GM21528 (cell line): ENCODE measurements around the gene TDRD12.
"Not testable (repeated sequence)": the region's sequence is repeated elsewhere in the genome, so short reads cannot be mapped to it uniquely, and the experiment has no call there.

Experiments
- ATAC-seq: cut with Tn5 transposase; IDR thresholded peaks from one replicate; pipeline ENCODE4 v1.9.1; 2021; ENCODE audit warnings: mild to moderate bottlenecking, moderate library complexity; ENCODE audit not compliant: unreplicated experiment, low FRiP score

Gene TDRD12

DNA sequence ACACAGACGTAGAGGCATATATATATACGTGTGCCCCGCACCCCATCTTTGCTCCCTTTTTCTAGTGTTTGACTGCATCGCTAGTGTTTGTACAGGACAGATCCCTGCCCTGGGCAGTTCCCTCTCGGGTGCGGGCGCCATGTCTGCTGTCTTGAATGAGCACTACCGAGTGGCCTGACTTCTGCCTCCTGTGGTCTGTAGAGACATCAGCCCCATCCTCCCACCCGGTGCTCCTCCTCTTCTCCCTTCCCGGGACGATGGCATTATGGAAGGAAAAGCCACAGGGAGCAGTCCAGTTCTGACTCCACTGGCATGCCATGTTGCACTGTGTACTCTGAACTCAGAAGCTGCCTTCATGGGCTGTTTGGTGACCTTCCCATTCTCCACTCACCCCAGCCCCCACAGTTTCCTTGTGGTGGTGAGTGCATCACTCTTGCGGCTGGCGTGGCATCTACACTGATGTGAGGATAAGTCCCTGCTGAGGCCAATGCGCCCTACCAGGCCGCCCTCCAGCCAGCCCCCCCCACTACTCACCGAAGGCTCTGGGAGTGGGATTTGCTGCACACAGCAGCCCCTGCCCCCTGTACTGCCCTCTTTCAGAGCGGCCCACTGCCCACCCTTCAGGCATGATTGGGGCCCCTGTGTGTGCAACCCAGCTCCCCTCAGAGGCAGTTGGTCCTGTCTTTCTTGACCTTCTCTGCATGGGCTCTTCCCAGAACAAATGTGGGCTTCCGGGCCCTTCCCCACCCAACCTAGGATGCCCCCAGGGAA is 25.2 kb downstream of the TDRD12 start:
- no peak for ATAC-seq

- not testable (repeated sequence) for ATAC-seq
These were observed 26.2 kb downstream of the TDRD12 start for GRCh38 chr19:32745594-32746251.

GRCh38 chr19:32746631-32747196 is 27.1 kb downstream of the TDRD12 start:
- ATAC-seq: not testable (repeated sequence)

DNA sequence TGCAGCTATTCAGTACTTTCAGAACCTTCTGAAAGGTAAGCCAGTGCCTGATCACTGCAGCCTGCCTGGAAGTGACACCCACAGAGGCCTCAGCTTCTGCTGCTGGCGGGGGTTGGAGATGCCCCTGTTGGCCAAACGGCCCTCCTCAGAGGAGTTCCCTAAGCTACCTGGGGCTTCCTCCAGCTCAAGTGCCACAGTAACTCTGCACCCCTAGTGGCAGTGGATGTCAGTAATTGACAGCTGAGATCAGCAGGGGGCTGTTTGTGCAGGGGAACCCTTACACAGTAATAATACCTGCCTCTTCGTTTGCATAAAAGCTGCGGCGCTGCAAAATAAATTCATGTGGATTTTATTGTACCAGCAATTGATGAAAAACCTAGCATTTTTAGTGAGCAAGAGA is 28.9 kb downstream of the TDRD12 start:
- ATAC-seq: no peak

DNA sequence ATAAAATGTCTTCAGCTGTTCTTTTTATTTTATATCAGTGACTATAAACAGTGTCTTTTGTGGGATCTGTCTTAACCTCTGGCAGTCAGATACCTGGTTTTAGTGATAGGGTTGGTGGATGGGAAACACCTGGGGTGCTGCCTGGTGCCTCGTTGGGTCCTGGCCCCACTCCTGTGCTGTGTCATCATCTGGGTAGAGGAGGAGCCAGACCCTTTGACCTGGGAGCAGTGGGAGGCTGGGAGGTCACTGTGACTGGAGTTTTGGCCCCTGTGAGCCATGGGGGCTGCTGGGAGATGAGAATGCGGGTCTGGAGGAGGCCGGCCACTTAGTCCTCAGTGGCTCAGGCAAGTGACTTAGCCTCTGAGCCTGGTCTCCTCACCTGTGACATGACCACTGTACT is 29.4 kb downstream of the TDRD12 start:
- no peak for ATAC-seq

GRCh38 chr19:32749361-32749760 is 29.8 kb downstream of the TDRD12 start:
- no peak for ATAC-seq

DNA sequence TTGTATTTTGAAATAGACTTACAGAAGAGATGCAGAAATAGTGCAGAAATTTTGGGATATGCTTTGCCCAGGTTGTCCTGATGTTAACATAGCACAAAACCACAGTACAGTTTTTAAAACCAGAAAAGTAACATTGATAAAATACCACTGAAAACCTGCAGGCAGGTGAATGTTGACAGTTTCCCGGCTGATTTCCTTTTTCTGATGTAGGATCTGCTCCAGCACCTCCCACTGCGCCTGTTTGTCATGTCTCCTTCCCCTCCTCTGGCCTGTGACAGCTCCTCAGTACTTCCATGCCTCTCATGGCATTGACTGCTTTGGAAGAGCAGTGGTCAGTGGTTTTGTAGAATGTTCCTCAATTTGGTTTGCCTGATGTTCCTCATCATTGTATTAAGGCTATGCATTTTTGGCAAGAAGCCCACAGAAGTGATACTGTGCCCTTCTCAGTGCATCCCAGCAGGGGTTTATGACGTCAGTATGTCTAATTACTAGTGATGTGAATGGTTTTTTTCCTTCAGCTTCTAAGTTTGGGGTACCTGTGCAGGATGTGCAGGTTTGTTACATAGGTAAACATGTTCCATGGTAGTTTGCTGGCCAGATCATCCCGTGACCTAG is 31.0 kb downstream of the TDRD12 start:
- ATAC-seq: no peak

GRCh38 chr19:32751066-32751465 is 31.5 kb downstream of the TDRD12 start:
- no peak for ATAC-seq

DNA sequence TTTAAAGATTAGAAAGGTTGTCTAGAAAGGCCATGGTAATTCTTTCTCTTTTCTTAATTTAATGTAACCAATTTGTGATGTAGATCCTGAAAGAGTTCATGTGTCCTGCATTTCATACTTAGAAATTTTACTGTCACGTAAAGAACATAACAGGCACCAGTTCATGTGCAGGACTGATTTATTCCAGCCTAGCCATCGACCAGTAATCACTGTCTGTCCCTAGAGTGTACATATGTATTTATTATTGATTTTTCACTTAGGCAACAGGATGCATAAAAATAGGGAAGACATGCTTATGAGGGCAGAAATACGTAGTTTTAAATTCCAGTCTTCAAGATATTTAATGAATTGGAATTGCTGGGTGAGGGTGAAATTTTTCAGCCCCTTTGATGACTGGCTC is 37.6 kb downstream of the TDRD12 start:
- no peak for ATAC-seq

DNA sequence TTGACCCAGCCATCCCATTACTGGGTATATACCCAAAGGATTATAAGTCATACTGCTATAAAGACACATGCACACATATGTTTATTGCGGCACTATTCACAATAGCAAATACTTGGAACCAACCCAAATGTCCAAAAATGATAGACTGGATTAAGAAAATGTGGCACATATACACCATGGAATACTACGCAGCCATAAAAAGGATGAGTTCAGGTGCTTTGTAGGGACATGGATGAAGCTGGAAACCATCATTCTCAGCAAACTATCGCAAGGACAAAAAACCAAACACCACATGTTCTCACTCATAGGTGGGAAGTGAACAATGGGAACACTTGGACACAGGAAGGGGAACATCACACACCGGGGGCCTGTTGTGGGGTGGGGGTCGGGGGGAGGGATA is 45.8 kb downstream of the TDRD12 start:
- ATAC-seq: not testable (repeated sequence)

- ATAC-seq: no peak
These were observed 48.5 kb downstream of the TDRD12 start for GRCh38 chr19:32767951-32768679.

- ATAC-seq: no peak
These were observed 52.0 kb downstream of the TDRD12 start for GRCh38 chr19:32771596-32771995.

DNA sequence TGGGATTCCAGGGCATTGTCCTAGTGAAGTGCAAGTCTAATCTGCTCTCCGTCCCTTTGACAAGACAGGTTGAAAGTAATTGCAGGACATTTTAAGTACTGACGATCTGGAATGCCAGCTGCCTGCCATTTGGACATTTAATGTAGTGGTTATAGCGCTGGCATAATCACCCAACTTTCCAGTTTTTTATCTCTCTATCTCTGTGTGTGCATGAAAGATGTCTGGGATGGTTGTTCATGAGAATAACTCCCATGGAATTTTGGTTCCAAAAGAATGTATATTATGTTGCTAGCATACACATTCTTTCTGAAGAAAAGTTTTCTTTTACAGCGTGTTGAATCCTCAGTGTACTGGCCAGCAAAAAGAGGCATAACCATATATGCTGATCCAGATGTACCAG is 53.6 kb downstream of the TDRD12 start:
- ATAC-seq: no peak

DNA sequence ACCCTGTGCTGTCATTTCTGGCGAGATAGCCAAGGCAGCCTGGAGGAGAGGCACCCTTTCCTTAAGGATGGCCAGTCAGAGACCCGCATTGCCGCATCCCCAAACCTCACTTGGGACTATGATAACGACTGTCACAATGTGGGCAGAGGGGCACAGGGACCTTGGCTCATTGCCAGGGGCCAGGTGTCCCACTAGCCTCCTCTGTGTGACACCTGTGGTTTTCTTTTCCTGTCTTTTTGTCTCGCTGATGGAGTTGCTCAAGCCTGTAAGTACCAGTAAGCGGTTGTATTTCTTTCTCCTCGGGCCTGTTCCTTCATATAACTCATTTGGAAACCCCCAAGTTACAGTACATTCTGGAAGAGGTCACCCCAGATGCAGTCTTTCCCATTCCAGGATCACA is 59.5 kb downstream of the TDRD12 start:
- no peak for ATAC-seq

- no peak for ATAC-seq
These were observed 61.7 kb downstream of the TDRD12 start for GRCh38 chr19:32781280-32781679.

DNA sequence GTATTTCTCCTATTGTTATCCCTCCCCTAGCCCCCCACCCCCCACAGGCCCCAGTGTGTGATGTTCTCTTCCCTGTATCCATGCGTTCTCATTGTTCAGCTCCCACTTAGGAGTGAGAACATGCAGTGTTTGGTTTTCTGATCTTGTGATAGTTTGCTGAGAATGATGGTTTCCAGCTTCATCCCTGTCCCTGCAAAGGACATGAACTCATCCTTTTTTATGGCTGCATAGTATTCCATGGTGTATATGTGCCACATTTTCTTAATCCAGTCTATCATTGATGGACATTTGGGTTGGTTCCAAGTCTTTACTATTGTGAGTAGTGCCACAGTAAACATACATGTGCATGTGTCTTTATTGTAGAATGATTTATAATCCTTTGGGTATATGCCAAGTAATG is 62.5 kb downstream of the TDRD12 start:
- ATAC-seq: not testable (repeated sequence)

DNA sequence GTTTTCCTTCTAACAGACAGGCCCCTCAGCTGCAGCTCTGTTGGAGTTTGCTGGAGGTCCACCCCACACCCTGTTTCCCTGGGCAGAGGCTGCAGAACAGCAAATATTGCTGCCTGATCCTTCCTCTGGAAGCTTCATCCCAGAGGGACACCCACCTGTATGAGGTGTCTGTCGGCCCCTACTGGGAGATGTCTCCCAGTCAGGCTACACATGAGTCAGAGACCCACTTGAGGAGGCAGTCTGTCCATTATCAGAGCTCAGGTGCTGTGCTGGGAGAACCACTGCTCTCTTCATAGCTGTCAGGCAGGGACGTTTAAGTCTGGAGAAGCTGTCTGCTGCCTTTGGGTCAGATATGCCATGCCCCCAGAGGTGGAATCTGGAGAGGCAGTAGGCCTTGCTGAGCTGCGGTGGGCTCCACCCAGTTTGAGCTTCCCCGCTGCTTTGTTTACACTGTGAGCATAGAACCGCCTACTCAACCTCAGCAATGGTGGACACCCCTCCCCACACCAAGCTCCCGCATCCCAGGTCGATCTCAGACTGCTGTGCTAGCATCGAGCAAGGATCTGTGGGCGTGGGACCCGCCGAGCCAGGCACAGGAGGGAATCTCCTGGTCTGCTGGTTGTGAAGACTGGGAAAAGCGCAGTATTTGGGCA is 67.7 kb downstream of the TDRD12 start:
- not testable (repeated sequence) for ATAC-seq

GRCh38 chr19:32787895-32788294 is 68.3 kb downstream of the TDRD12 start:
- ATAC-seq: not testable (repeated sequence)

GRCh38 chr19:32789429-32789828 is 69.9 kb downstream of the TDRD12 start:
- no peak for ATAC-seq

- ATAC-seq: no peak
These were observed 78.6 kb downstream of the TDRD12 start for GRCh38 chr19:32798201-32798600.
